GM12875 (cell line): Measurements from ENCODE around the gene RBM47.

Experiments
- H3K4me3 ChIP-seq: one replicate; pipeline ENCODE4 v1.5.1; 2011; ENCODE audit warnings: low read depth, low read length, control low read depth
- TF ChIP-seq, protein P1 (sequence below): IDR thresholded peaks from 2 replicates; pipeline ENCODE4 v1.5.1; 2011; ENCODE audit warnings: low read depth, mild to moderate bottlenecking, control low read depth, inconsistent platforms, low read length, moderate library complexity, borderline replicate concordance; ENCODE audit not compliant: insufficient read depth

RBM47 gene

DNA sequence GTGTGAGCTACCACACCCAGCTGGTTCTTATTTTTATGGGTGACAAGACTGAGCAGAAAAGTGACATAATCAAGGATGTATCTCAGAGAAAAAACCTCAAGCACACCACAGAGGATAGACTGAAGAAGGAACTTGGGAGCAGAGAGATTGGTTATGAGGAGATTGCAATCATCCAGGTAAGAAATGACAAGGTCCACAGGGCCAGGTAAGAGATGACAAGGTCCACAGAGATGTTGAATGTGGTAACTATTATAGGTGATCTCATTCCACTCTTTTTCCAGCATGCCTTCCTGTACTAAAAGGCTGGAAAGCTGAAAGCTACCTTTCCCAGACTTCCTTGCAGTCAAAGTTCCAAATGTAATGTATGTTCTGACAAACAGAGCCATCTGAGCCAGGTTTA is 15.9 kb upstream of the RBM47 start:
- no peak overlapping the region for H3K4me3 ChIP-seq
- TF ChIP-seq, protein P1, sequence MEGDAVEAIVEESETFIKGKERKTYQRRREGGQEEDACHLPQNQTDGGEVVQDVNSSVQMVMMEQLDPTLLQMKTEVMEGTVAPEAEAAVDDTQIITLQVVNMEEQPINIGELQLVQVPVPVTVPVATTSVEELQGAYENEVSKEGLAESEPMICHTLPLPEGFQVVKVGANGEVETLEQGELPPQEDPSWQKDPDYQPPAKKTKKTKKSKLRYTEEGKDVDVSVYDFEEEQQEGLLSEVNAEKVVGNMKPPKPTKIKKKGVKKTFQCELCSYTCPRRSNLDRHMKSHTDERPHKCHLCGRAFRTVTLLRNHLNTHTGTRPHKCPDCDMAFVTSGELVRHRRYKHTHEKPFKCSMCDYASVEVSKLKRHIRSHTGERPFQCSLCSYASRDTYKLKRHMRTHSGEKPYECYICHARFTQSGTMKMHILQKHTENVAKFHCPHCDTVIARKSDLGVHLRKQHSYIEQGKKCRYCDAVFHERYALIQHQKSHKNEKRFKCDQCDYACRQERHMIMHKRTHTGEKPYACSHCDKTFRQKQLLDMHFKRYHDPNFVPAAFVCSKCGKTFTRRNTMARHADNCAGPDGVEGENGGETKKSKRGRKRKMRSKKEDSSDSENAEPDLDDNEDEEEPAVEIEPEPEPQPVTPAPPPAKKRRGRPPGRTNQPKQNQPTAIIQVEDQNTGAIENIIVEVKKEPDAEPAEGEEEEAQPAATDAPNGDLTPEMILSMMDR, result no peak

DNA sequence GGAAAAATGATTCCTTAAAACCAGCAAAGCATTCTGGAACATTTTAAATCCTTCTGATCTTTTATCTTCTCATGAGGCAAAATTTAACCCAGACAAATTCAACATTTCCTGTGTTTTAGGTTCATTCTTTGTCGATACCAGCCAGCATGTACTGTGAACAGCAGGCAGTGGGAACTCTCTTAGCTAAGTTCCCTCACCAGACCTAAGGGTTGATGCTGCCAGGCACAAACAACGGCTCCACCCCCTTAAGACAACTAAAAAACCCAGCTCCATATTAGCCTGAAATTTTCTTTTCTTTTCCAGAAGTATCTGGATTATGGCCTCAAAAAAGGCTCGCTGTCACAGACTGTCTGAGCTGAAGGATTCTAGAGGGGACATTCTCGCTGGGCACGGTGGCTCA is 2.4 kb upstream of the RBM47 start:
- TF ChIP-seq, protein P1, result no peak
- H3K4me3 ChIP-seq, result no peak overlapping the region

DNA sequence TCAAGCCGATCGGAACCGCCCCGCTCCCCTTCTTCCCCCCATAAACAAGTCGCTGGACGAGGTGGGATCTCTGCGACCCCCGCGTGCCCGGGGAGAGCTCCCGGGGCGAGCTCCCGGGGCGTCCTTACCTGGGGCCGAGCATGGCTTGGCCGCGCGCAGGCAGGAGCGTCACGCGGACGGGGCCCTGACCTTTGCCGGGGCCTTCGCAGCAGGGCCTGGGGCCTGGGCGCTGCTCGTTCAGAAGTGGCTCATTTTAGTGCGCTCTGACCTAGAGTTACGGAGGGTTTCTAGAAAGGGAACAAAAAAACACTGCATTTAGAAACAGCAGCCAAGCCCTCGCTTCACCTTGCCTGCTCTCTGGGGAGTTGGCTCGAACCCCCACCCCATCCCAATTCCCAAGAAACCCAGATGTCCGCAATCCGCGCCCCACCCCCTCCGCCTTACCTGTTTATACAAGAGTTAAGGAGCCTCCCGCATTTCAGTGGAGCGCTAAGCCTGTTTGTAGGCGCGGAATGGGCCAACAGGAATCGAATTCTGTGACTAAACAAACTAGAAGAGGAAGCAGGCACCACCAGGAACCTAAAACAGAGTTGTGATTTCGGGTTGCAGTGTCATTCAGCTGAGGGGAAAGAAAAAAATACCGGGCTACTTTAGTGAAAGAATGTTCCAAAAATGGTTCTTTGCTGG is 814 bp upstream of the RBM47 start:
- peak overlapping the region; percentile 89 for H3K4me3 ChIP-seq
- TF ChIP-seq, protein P1, result no peak

DNA sequence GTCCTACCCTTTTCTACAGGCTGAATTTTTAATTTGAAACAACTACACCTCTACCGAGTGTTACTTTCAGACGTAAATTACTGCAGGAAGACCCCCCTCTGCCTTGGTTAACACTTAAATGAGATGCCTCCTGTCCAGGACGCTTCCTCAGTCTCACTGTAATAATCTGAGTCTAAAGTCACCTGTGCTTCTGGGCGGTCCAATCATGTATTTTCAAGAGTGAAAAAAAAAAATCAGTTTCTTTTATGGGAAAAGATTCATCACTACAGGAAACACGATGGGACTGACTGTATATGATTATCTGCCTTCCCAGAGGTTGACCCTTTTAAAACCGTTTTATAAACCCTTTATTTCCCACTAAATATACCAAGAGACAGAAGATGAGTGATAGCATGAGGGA is 776 bp downstream of the RBM47 start:
- H3K4me3 ChIP-seq, result peak overlapping the region; percentile 89
- TF ChIP-seq, protein P1, result no peak

DNA sequence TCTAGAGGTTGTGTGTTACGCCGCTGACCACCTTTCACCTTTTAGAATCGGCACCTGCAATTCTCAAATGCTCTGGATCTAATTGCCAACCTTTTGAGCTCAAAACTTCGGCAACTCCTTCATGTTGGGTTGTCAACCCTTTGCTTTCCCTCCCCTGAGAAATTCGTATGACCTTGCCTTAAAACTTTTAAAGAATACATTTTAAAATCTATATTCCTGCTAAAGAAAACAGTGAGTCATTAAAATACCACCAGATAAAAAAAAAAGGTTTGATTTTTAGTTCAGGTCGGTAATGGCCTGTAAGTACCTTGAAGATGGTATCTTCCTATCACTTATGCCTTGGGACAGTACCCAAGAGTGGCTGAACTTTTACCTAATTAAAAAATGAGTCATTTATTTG is 1.3 kb downstream of the RBM47 start:
- H3K4me3 ChIP-seq, result peak overlapping the region; percentile 22

DNA sequence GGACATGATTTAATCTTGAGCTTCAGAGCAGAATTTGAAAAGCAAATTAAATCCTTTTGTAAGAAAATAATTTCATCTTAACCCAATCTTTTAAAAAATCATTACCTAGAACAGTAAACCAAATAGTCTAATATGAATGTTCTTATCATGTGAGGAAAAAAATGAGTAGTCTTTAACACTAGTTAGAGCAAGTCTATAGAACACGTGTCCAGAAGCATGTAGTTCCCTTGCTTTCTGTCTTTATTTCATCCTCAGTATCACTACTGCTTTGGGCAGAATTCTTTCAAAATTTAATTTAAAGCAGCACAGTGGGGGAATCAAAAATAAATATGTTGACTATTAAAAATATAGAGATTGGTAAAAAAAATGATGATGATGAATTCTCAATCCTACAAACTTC is 2.1 kb downstream of the RBM47 start:
- TF ChIP-seq, protein P1, result no peak
- H3K4me3 ChIP-seq, result no peak overlapping the region

DNA sequence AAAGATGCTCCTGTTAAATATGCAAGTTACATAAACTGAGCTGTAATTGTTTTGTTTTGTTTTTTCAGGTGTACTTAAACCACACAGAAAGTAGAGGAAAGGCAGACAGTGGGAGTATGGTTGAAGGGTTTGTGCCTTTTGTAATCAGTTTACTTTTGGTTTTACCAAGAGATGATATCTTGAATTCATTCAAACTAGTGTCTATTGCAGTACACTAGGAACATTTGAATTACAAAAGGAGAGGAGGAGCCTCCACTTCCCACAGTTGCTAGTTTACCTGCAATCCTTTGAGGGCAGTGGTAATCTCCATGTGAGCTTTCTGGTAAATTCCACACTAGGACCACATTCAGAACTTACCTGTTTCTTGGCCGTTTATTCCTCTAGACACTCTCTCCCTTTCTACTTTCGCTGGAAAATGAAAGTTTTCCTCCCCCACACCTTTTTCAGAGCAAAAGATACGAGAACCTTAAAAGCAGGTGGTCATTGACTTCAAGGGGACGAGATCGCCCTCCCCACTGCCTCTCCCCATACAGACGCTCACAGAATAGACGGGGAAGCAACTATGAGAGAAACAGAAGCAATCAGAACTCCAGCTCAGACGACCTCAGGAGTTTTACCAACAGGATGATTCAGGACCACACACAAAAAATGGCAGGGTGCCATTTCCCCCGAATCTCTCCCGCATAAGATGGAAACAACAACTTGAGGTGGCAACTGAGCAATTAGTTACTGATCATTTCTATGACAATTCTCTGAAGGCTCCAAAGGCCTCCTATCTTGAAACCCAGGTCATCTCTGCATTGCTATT is 3.3 kb downstream of the RBM47 start:
- H3K4me3 ChIP-seq, result no peak overlapping the region
- TF ChIP-seq, protein P1, result no peak
